ENCODE results near the gene SIM2.

SIM2 gene

GRCh38 chr21:36757196-36757595 lies 58.3 kb downstream of the SIM2 start:
- in situ Hi-C loops (cut with MboI; ENCODE audit: low sequenced_read_pairs) = no loop called here

DNA sequence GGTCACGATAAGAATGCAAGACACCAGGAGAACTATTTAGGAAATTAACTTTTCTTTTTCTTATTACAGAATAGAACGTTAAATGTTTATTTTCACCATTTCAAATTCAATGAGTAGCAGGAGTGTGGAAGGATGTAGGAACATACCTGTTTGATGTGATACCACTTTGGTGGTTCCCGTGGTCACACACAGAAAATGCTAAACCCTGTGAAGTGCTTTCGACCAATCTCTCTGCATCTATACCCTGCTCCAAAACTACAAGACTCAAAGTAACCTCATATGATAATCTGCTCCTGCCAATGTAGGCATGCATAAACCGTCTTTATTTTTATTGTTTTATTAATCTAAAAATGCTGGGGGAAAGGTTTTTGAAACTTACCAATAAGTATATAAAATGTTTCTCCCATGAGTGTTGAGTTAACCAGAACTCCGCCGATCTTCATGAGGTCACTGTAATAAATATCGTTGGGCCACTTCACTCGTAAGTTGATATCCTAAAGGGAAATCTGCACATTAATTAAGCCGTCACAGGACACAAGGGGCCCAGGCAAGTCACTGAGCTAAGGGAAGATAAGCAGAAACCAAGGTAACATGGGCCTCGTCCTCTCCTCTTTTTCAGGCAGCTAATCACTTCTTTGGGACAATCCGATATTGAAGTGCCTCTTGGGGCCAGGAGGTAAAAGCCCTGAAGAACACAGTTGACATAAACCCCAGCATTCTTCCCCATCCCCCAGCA lies 60.6 kb downstream of the SIM2 start:
- in situ Hi-C loops (cut with MboI; ENCODE audit: low sequenced_read_pairs) = no loop called here

DNA sequence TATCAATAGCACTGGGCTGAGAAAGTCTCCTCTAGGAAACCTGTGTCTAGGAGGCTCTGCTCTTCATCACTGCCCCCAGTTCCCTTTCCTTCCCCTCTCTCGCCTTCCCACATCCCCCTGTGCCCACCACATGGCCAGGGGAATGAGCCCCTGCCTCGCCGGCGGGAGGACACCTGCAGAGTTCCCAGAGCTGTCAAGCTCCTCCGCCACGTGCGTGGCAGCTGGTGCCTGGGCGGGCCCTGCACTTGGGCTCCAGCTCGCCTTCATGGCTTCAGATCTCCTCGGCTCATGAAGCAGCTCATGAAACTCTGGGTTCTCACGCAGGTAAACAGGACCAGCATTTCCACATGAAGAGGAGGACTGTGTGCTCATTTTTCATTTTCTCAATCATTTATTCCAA lies 62.8 kb downstream of the SIM2 start:
- in situ Hi-C loops (cut with MboI; ENCODE audit: low sequenced_read_pairs) = no loop called here

DNA sequence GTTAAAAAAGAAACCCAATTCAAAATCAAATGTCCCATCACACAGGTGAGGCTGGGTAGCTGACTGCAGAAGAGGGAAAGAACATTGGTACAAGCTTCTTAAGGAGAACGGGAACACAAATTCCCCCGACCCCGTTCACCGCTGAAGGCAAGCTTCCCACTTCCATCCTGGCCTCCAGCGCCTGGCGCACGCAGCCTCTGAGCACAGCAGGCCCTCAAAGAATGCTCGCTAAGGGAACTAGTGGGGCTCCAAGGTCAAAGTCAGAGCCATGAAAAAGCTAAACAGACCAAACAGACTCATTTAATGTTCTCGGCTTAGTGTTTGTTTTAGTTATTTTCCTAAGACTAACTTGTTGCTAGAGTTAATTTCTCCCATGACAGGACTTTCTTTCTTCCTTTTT lies 63.7 kb downstream of the SIM2 start:
- in situ Hi-C loops (cut with MboI; ENCODE audit: low sequenced_read_pairs) = no loop called here

DNA sequence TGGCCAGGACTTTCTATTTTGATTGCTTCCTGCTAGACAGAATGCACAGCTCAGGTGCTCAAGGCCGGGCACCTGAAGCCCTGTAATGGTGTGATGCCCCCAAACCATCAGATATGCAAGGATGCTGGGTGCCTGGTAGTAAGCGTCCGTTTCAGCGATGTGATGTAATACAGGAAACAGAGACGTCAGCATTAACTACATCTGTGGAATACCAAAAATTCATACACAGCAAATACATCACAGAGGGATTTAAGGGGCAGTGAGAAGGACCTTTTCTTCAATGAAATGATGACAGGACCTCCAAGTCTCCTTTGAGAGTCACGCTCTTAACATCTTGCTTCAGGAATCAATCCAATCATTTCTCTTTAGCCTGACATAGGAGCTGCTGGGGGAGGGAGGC lies 64.4 kb downstream of the SIM2 start:
- in situ Hi-C loops (cut with MboI; ENCODE audit: low sequenced_read_pairs) = no loop called here

GRCh38 chr21:36765229-36765628 lies 66.3 kb downstream of the SIM2 start:
- in situ Hi-C loops (cut with MboI; ENCODE audit: low sequenced_read_pairs) = no loop called here

- in situ Hi-C loops (cut with MboI; ENCODE audit: low sequenced_read_pairs) = no loop called here
Observed at GRCh38 chr21:36766511-36766910, 67.6 kb downstream of the SIM2 start.

GRCh38 chr21:36767096-36767495 lies 68.2 kb downstream of the SIM2 start:
- in situ Hi-C loops (cut with MboI; ENCODE audit: low sequenced_read_pairs) = no loop called here

GRCh38 chr21:36768496-36768895 lies 69.6 kb downstream of the SIM2 start:
- in situ Hi-C loops (cut with MboI; ENCODE audit: low sequenced_read_pairs) = no loop called here

DNA sequence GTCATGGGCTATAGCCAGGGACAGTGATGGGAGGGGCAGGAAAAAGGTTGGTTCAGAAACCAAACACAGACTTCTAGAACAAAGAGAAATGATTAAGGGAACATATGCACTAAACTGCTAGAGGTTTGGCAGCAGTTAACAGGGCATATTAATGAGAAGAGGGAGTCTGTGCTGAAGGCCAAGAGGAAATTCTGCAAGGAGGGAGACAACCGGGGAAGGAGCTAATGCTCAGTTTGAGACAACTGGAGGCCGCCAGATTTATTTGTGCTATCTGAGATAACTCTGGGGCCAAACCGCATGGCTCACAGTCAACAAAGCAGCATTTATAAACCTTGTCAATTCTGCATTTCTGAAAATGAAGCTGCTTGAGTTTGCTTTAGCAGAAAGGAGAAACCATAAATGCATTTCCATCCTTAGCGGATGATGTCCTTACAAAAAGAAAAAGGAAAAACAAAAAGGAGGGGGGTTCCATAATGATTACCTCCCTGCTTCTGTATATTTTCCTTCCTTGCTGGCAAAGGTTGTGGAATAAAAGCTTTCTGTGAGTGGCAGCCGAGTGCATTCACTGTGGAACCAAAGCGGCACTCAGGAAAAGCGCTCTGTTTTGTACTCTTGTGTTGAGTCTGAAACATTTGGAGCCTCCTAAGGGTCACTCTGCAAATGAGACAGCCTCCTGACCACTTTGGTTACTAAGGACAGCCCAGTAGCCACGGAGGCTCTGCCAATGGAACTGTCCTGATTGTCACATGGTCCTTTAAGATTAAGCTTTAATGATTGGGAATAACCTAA lies 70.3 kb downstream of the SIM2 start:
- in situ Hi-C loops (cut with MboI; ENCODE audit: low sequenced_read_pairs) = no loop called here

GRCh38 chr21:36773117-36773516 lies 74.2 kb downstream of the SIM2 start:
- in situ Hi-C loops (cut with MboI; ENCODE audit: low sequenced_read_pairs) = no loop called here

DNA sequence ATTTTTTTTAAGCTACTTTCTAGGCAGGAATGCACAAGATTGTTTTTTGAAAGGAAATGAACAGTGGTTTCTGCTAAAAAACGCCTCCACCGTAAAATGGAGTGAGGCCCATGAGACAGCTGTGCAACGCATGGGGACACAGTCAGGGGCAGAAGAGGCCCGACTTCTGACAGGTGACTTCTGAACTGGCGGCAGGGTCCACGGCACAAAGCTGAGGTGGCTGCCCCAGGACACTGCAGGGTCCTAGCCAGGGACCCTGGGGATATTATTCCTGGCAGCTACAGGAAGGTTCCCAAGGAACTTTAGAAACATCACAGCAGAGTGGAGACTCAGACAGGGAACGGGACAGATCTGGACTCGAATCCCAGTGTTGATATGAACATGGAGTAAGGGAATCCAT lies 75.1 kb downstream of the SIM2 start:
- in situ Hi-C loops (cut with MboI; ENCODE audit: low sequenced_read_pairs) = no loop called here

DNA sequence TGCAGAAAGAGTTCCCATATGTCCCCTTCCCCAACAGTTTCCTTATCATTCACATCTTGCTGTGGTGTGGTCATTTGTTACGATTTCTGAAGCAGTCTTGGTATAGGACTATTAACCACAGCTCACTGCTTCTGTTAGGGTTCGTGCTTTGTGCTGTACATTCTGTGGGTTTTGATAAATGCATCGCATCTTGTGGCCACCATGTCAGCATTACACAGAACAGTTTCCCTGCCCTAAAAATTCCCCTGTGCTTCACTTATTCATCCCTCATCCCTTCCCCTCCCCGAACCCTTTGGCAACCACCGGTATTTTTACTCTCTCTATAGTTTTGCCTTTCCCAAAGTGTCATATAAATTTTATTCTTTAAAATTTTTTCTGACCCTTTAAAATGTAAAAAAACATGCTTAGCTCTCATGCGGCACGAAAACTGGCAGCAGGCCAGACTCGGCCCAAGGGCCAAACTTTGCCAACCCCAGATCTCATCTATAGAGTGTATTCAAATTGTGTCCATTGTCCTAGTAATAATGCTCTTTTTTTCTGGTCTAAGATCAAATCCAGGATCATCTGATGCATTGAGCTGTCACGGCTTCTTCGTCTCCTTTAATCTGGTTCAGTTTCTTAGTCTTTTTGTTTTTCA lies 78.2 kb downstream of the SIM2 start:
- in situ Hi-C loops (cut with MboI; ENCODE audit: low sequenced_read_pairs) = no loop called here

- in situ Hi-C loops (cut with MboI; ENCODE audit: low sequenced_read_pairs) = no loop called here
Observed at GRCh38 chr21:36780861-36781260, 81.9 kb downstream of the SIM2 start.

- in situ Hi-C loops (cut with MboI; ENCODE audit: low sequenced_read_pairs) = no loop called here
Observed at GRCh38 chr21:36783612-36784374, 84.9 kb downstream of the SIM2 start.

DNA sequence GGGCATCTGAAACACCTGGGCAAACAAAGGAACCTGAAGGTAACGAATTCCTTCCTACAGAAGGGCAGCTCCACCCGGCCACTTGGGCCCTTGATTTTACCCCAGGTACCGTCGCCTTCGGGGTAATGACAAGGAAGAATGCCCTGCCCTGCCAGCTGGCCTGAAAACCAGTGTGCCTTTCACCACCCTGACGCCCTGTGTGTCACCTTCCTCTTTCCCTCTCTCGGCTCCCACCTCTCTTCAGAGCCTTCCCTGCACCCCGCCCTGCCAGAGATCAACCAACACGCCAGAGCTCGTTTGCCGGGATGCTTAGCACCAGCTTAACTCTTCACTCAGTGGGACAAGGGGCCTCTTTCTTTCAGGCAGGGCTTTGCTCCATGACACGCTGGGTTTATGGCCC lies 86.0 kb downstream of the SIM2 start:
- in situ Hi-C loops (cut with MboI; ENCODE audit: low sequenced_read_pairs) = no loop called here

GRCh38 chr21:36785615-36786014 lies 86.7 kb downstream of the SIM2 start:
- in situ Hi-C loops (cut with MboI; ENCODE audit: low sequenced_read_pairs) = no loop called here

DNA sequence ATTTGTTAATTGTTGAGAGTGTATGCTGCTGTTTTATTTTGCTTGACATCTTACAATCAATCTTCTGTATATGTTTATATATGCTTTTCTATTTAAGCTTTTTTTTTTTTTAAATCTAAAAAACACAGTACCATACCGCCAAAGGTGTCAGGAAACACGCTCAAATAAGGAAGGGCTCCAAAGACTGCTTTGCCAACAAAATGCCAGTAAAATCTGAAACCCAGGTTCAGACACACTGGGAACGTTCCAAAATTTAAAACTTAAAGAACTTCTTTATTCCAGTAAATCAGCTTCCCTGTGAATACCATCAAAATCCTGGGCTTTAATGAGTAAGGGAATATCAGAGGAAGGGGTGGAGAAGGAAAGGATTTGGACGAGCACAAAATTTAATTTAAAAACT lies 87.3 kb downstream of the SIM2 start:
- in situ Hi-C loops (cut with MboI; ENCODE audit: low sequenced_read_pairs) = no loop called here

DNA sequence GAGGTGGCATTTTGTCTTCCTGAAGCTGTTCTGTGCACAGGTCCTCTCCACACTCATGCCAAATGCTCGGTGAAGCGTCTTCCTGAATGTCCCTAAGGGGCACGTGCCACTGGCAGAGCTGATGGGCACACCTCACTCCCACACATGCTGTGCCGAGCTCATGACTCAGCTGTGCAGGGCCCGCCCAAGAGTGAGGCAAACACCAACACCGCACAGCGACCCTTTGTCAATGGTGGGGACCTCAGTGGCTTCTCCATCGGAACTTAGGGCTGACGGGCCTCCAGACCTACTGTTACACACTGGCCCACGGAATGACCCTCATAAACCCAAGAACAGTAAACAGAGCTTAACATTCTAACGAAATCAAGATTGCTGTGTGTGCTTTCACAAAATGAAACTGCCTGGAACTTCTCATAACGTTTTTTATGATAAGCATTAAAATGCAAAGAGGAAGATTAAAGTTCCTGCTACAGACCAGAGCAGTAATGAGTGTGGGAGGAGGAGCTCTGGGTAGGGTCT lies 89.3 kb downstream of the SIM2 start:
- in situ Hi-C loops (cut with MboI; ENCODE audit: low sequenced_read_pairs) = no loop called here

GRCh38 chr21:36790616-36791015 lies 91.7 kb downstream of the SIM2 start:
- in situ Hi-C loops (cut with MboI; ENCODE audit: low sequenced_read_pairs) = no loop called here

- in situ Hi-C loops (cut with MboI; ENCODE audit: low sequenced_read_pairs) = no loop called here
Observed at GRCh38 chr21:36791180-36791579, 92.3 kb downstream of the SIM2 start.

Data from HL-60/S4 treated with retinoic acid at 250 ng/mL for 4 days and 3 days (cell line).